Fibroblast of upper back skin (primary cell): ENCODE results near the gene MT1H.

Source experiments
- DNase-seq: peaks from one replicate; pipeline ENCODE4 v3.0.0-alpha.2; 2013

MT1H gene

GRCh38 chr16:56636616-56637413 lies 32.8 kb upstream of the MT1H start:
- DNase-seq = no peak

- DNase-seq = no peak
Observed at GRCh38 chr16:56637814-56638750, 31.5 kb upstream of the MT1H start, which contains the start of gene MT1A. TSS of gene MT1A (plus strand) at chr16:56638666. CDS start at chr16:56638739, 73 bp downstream.

- DNase-seq = no peak
Observed at GRCh38 chr16:56639045-56639444, 30.6 kb upstream of the MT1H start.

- DNase-seq = no peak
Observed at GRCh38 chr16:56640076-56640475, 29.5 kb upstream of the MT1H start.

GRCh38 chr16:56641166-56641565 lies 28.4 kb upstream of the MT1H start:
- DNase-seq = no peak

- no peak for DNase-seq
Observed at GRCh38 chr16:56643080-56643778, 26.4 kb upstream of the MT1H start.

- DNase-seq = no peak
Observed at GRCh38 chr16:56643833-56644232, 25.8 kb upstream of the MT1H start.

GRCh38 chr16:56645311-56645710 lies 24.3 kb upstream of the MT1H start:
- DNase-seq = no peak

GRCh38 chr16:56645838-56646237 lies 23.8 kb upstream of the MT1H start:
- DNase-seq = no peak

GRCh38 chr16:56647641-56648431 lies 21.8 kb upstream of the MT1H start:
- DNase-seq = no peak

- no peak for DNase-seq
Observed at GRCh38 chr16:56649271-56649670, 20.3 kb upstream of the MT1H start.

- DNase-seq = no peak
Observed at GRCh38 chr16:56649820-56650219, 19.8 kb upstream of the MT1H start.

GRCh38 chr16:56651586-56651985 lies 18.0 kb upstream of the MT1H start, which contains the start of gene MT1B:
TSS of gene MT1B (plus strand) at chr16:56651886. CDS start at chr16:56651954, 68 bp downstream.
- no peak for DNase-seq

GRCh38 chr16:56652600-56652999 lies 17.0 kb upstream of the MT1H start:
- no peak for DNase-seq

GRCh38 chr16:56653218-56653617 lies 16.4 kb upstream of the MT1H start:
- DNase-seq = no peak

- no peak for DNase-seq
Observed at GRCh38 chr16:56657555-56658326, 11.9 kb upstream of the MT1H start, which contains the start of gene MT1F. TSS of gene MT1F (plus strand) at chr16:56657959. CDS start at chr16:56658059, 100 bp downstream.

GRCh38 chr16:56658327-56658875 lies 11.2 kb upstream of the MT1H start:
- DNase-seq = no peak

- no peak for DNase-seq
Observed at GRCh38 chr16:56662357-56663354, 7.0 kb upstream of the MT1H start.

- no peak for DNase-seq
Observed at GRCh38 chr16:56664506-56664905, 5.1 kb upstream of the MT1H start.
